Measurements from ENCODE around the gene IQUB. TPM values are rescaled to one million over a fixed set of nuclear protein-coding genes. Genes with fewer than 3 reads are reported as not detected.

Gene IQUB
- total RNA-seq, 2 donors from 2014 or later: 1.3 to 1.6 TPM

- no peak for ATAC-seq
- DNase-seq: no peak
- H3K4me1 ChIP-seq: no peaks in the 10 kb centered on the region
- WGBS, 2 donors: 44 to 77% methylated on average over 2 of the region's 2 CpGs
- H3K27me3 ChIP-seq: no peaks in the 10 kb centered on the region
- H3K36me3 ChIP-seq (replicated peaks in 1 of 2; ENCODE audit: insufficient read depth in 1 of 2, low read depth in 2 of 2): no peaks in the 10 kb centered on the region
- H3K4me3 ChIP-seq: no peak overlapping the region
- intact Hi-C loops (cut with DNase I): no loop called here
- H3K27ac ChIP-seq: no peak overlapping the region
- no peak for TF ChIP-seq POLR2A (IDR thresholded peaks at IDR 0.05)
- TF ChIP-seq, protein P1, sequence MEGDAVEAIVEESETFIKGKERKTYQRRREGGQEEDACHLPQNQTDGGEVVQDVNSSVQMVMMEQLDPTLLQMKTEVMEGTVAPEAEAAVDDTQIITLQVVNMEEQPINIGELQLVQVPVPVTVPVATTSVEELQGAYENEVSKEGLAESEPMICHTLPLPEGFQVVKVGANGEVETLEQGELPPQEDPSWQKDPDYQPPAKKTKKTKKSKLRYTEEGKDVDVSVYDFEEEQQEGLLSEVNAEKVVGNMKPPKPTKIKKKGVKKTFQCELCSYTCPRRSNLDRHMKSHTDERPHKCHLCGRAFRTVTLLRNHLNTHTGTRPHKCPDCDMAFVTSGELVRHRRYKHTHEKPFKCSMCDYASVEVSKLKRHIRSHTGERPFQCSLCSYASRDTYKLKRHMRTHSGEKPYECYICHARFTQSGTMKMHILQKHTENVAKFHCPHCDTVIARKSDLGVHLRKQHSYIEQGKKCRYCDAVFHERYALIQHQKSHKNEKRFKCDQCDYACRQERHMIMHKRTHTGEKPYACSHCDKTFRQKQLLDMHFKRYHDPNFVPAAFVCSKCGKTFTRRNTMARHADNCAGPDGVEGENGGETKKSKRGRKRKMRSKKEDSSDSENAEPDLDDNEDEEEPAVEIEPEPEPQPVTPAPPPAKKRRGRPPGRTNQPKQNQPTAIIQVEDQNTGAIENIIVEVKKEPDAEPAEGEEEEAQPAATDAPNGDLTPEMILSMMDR (IDR thresholded peaks at IDR 0.05): no peak
- H3K9me3 ChIP-seq: no peaks in the 10 kb centered on the region
Measured at GRCh38 chr7:123472750-123473445, 61.5 kb downstream of the IQUB start.

DNA sequence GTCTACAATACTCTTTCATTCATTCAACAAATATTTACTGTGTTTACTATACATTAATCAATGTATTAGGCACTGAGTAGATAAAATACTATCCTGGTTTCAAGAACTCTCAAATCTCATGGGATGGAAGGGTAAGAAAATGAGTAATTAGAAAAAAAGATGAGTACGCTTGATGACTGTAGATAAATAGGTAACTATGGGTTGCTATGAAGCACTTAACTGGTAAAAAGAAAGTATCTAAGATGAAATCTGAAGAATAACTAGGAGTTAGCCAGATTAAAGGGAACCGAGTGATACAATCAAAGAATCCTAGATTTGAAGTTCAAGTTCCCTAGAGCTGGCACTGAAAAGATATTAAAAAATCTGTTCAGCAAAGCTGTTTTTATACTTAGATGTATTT is 62.1 kb downstream of the IQUB start:
- no peak for DNase-seq
- no peak overlapping the region for H3K4me3 ChIP-seq
- no peak for ATAC-seq
- no peaks in the 10 kb centered on the region for H3K9me3 ChIP-seq
- 71 to 92% methylated on average over 2 of the region's 2 CpGs for WGBS, 2 donors
- no peaks in the 10 kb centered on the region for H3K27me3 ChIP-seq
- TF ChIP-seq POLR2A (IDR thresholded peaks at IDR 0.05): no peak
- TF ChIP-seq, protein P1 (IDR thresholded peaks at IDR 0.05): no peak
- no peaks in the 10 kb centered on the region for H3K4me1 ChIP-seq
- intact Hi-C loops (cut with DNase I): no loop called here
- no peak overlapping the region for H3K27ac ChIP-seq
- no peaks in the 10 kb centered on the region for H3K36me3 ChIP-seq (replicated peaks in 1 of 2; ENCODE audit: insufficient read depth in 1 of 2, low read depth in 2 of 2)

DNA sequence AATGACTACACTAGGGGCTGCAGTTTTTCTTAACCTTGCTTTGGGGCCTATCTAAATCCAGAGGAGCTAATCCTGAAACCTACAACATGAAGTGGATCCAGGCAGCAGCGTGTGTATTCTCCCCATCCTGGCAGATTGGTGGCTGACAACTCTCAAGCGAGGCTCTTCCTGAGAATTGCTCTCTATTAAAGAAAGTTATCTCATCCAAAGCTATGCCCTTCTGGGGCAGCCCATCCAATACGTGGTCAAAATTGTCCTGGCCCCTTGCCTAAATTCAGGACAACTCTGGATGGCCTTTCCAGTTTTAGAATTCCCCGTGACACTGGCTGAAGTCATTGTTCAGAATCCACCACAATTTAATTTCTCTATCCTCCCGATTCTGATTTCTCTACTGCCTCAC is 66.1 kb downstream of the IQUB start:
- Histone ChIP-seq H3K27me3 (no peaks in the 10 kb centered on the region), H3K4me3 (no peak overlapping the region), H3K9me3 (no peaks in the 10 kb centered on the region), H3K36me3 (replicated peaks in 1 of 2; ENCODE audit: insufficient read depth in 1 of 2, low read depth in 2 of 2) (no peaks in the 10 kb centered on the region), H3K27ac (no peak overlapping the region), H3K4me1 (no peaks in the 10 kb centered on the region)
- 81 to 87% methylated on average over 5 of the region's 5 CpGs for WGBS, 2 donors
- ATAC-seq (no peak), DNase-seq (no peak)
- intact Hi-C loops (cut with DNase I): no loop called here
- TF ChIP-seq POLR2A (IDR thresholded peaks at IDR 0.05): no peak
- TF ChIP-seq, protein P1 (IDR thresholded peaks at IDR 0.05): no peak

DNA sequence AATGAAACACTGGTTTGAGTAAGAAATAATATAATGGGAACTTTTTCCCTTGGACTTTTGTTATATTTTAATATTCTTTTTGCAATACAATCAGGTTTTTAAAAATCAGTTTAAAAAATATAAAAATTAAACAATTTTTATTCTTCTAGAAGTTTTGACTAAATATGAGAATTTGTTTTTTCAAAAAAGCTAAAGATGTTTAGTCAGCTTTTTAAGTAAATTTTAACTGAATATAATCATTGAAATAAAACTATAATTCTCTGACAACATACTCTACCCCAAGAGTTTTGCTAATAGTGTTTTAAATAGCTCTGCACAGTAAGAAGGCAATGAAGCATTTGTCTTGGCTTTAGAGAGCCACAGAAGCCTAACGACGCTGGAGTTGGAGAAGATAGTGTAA is 70.5 kb downstream of the IQUB start:
- no peaks in the 10 kb centered on the region for H3K4me1 ChIP-seq
- TF ChIP-seq, protein P1 (IDR thresholded peaks at IDR 0.05): no peak
- no peak for TF ChIP-seq POLR2A (IDR thresholded peaks at IDR 0.05)
- H3K4me3 ChIP-seq: no peak overlapping the region
- no peak for DNase-seq
- no peaks in the 10 kb centered on the region for H3K36me3 ChIP-seq (replicated peaks in 1 of 2; ENCODE audit: insufficient read depth in 1 of 2, low read depth in 2 of 2)
- no peak overlapping the region for H3K27ac ChIP-seq
- WGBS, 2 donors: 85 to 91% methylated on average over 2 of the region's 2 CpGs
- no peak for ATAC-seq
- H3K9me3 ChIP-seq: no peaks in the 10 kb centered on the region
- H3K27me3 ChIP-seq: no peaks in the 10 kb centered on the region
- intact Hi-C loops (cut with DNase I): no loop called here

DNA sequence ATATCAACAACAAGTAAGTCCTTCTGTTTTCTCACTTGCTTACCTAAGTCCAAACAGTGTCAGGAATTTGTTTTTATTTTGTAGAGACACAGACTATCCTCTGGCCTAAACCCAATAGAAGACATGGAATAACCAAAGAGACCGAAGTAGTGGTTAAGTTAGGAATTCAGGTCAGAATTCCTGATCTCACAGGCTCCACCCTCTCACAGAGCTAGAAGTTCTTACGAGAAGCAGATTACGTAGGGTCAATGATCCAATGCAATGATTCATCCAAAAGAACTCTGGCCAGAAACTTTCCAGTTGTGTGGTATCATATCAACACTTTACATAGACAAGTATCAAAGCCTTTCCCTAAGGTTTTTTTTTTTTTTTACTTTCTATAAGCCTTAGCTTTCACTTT is 73.8 kb downstream of the IQUB start:
- TF ChIP-seq, protein P1 (IDR thresholded peaks at IDR 0.05): no peak
- H3K4me1 ChIP-seq: no peaks in the 10 kb centered on the region
- no peak overlapping the region for H3K4me3 ChIP-seq
- ATAC-seq (no peak), DNase-seq (no peak)
- H3K27me3 ChIP-seq: no peaks in the 10 kb centered on the region
- 46 to 89% methylated on average over 3 of the region's 3 CpGs for WGBS, 2 donors
- H3K27ac ChIP-seq: no peak overlapping the region
- intact Hi-C loops (cut with DNase I): no loop called here
- no peaks in the 10 kb centered on the region for H3K36me3 ChIP-seq (replicated peaks in 1 of 2; ENCODE audit: insufficient read depth in 1 of 2, low read depth in 2 of 2)
- no peaks in the 10 kb centered on the region for H3K9me3 ChIP-seq

Data from body of pancreas (tissue), 4 donors.